GM03348 (cell line): Measurements from ENCODE around the gene DUSP2.

Experiments
- DNase-seq: peaks from one replicate; pipeline ENCODE4 v3.0.0; 2012; ENCODE audit warnings: low spot score

DUSP2 gene

GRCh38 chr2:96113951-96114350 lies 31.3 kb downstream of the DUSP2 start:
- no peak for DNase-seq

- DNase-seq = no peak
Measured at GRCh38 chr2:96113367-96113677, 31.9 kb downstream of the DUSP2 start.

- DNase-seq = no peak
Measured at GRCh38 chr2:96112501-96113366, 32.5 kb downstream of the DUSP2 start.

GRCh38 chr2:96111823-96112500 lies 33.3 kb downstream of the DUSP2 start:
- DNase-seq = no peak

DNA sequence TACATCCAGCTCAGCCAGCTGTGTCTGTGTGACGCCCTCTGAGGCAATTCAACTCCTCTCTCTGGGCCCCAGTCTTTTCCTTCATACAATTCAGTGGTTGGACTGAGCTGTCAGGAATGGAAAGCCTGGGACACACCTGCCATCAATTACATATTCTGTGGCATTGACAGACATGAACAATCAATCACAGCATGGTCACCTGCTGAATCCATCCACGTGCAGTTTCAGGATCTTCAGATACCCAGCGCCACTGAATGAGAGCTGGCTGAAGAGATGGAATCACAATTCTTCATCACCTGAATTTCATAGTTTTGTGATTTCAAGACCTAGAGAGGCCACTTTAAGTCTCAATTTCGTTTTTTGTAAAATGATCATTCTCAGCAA lies 34.0 kb downstream of the DUSP2 start:
- DNase-seq = no peak

- DNase-seq = no peak
Measured at GRCh38 chr2:96110621-96111256, 34.5 kb downstream of the DUSP2 start.

DNA sequence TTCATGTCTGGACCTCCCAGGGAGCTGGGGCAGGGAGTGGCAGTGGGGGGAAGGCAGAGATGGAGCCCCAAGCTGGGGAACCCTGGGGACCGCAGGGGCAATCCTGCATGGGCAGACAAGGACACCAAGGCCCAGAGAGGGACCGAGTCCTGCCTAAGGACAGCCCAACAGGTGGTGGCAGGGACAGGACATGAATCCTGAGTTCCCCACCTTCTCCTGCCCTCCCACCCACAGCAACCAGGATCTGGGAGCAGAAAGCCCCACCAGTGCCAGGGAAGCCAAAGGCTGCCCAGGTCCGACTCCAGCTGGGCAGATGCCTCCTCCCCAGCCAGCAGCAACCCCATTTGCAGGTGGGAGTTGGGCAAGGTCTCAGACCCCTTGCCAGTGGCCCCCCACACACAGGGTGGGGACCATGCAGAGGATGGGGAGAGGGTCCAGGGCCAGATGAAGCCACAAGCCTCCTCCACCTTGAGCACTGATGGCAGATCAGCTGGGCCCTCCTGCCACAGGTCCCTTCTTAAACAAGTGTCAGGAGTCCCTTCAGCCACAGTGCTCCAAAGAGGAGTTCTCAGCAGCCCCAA lies 35.2 kb downstream of the DUSP2 start:
- DNase-seq = no peak

DNA sequence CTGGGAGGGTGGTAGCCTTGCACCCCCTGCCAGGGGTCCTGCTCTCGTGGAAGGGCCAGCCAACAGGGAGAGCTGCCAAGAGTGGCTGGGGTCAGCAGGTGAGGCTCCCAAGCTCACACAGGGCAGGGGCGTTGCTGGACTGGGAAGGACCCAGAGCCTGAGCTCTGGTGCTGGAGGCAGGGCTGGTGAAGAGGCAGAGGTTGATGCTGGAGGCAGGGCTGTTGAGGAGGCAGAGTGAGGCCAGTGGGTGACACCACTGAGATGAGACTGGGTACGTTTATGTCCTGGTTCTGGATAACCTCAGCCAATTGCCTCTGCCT lies 35.9 kb downstream of the DUSP2 start:
- DNase-seq = no peak

DNA sequence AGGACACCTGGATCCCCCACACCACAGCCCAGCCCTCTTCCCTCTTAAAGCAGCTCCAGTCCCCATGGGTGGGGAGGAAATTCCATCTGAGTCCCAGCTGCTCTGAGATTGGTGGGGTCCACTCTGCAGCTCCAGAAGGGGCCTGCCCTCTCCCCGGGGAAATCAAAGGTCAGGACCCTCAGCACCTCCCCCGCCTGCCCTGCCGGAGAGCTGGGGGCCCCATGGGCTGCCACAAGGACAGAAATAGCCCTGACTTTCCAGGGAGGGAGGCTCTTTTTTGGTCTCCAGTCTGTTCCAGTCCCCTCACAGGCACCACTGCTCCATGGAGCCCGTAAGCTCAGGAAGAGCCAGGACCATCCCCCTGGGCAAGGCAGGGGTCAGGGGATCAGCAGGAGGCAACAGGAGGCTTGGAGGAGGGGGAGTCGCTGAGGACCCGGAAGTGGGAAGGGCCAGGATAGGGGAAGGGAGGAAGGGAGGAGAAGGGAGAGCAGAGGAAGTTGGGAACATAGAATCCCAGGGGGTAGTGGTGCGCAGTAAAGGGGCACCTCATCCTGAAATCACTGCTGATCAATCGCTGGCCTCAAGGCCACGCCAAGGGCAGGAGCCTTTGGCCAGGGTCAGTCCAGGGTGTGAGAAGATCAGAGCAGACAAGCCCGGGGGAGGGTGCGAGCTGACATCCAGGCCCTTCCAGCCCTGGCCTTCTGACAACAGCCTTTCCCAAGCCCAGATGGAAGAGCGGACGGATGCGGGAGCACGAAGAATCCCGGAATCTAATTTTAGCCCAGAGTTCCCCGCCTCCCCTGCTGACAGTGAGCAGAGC lies 36.5 kb downstream of the DUSP2 start:
- peak; percentile 44 for DNase-seq

DNA sequence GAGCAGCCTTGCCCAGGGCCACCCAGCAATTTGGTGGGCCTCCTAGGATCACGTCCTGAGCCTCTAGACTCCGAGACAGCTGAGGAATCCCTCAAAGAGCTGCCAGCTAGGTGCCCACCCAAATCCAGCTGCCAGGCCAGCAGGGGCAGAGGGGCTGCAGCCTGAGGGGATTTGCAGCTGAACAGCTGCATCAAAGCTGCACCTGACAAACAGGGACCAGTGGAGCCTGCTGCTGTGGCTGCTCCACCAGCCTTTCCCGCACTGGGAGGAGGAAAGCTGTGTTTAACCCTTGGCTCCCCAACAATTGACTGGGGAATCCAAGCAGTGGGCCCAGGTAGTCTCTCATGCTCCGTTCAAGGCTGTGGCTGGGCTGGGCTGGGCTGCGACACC lies 37.1 kb downstream of the DUSP2 start:
- DNase-seq = no peak

DNA sequence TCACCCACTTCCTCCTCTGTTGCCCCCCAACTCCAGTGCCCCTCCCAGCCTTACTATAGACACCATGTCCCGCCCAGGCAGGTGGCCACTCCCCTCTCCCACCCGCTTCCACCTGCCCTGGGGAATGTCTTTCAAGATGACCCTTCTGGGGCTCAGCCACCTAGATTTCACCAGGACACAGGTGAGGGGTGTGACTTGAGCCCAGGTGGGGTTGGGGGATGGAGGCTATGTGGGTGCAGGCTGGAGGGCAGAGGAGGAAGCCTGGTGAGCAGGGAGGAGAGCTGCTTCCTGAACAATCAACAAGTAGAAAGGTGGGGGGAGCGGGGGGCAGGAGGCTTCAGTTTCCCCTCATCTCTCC lies 37.6 kb downstream of the DUSP2 start:
- DNase-seq = no peak

GRCh38 chr2:96106991-96107707 lies 38.1 kb downstream of the DUSP2 start:
- DNase-seq = no peak

DNA sequence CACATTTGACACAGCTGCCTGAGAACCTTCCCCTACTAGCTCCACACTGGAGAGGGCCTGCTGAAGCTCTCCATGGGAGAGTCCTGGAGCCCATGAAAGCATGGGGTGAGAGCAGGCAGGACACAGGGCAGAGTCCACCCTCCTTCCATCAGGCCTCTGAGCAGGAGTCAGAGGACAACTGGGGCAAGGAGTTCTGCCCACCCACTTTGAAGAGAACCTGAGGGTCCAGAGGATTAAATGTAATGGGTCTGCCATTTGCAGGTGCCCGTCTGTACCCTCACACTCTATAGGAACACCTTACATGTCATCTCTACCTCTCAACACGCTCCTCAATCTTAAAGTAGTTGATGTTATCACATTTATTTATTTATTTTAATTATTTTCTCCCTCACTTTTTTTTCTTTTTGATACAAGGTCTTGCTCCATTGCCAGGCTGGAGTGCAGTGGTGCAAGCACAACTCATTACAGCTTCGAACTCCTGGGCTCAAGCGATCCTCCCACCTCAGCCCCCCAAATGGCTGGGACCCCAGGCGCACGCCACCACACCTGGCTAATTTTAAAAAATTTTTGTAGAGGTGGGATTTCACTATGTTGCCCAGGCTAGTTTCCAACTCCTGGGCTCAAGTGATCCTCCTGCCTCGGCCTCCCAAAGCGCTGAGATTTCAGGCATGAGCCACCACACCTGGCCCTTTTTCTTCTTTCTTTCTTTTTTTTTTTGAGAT lies 39.1 kb downstream of the DUSP2 start:
- DNase-seq = no peak

GRCh38 chr2:96105152-96105915 lies 39.9 kb downstream of the DUSP2 start:
- no peak for DNase-seq

DNA sequence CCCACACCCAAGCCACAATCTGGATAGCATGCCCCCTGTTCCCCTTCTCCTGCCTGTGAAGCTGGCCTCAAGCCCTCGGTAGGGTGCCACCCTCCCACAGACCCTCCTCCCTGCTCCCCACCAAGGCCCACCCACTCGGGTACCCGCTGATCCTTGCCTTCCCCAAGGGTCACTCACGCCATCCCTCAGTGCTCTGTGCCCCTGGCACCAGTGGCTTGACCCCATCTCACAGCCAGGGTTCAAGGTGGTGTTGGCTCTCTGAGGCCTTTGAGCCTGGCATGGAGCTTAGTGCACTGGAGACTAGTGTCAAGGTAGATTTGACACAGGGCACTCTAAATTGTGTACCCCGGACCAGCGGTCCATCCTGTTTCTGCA lies 40.8 kb downstream of the DUSP2 start:
- DNase-seq = no peak

DNA sequence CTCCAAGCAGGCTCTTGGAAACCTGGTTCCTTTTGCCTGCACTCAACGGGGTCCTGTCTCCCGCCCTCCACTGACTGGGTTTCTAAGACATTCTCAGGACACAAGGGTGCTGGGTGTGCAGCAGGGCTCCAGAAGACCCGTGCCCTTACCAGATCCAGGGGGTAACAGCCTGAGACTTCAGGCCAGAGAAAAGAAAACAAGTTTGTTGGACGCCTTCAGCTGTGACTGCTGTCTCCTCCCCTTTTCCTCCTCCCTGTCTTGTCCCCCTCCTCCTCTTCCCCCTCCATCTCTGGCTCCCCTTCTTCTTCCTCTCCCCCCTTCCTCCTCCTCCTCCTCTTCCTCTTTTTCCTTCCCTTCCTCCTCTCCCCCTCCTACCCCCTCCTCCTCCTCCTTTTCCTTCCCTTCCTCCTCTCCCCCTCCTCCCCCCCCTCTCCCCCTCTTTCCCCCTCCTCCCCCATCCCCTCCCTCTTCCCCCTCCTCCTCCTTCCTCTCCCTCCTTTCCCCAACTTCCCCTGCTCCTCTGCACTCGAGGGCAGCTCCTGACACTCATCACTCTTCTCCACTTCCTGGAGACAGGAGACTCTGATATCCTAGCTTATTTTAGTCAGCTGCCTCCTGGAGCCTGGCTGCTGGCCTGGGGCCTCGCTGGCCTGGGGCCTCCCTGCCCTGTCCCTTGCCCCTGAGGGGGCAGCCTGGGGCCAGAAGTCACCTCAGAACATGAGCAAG lies 41.3 kb downstream of the DUSP2 start:
- no peak for DNase-seq

- DNase-seq = no peak
Measured at GRCh38 chr2:96103187-96103601, 42.0 kb downstream of the DUSP2 start.

DNA sequence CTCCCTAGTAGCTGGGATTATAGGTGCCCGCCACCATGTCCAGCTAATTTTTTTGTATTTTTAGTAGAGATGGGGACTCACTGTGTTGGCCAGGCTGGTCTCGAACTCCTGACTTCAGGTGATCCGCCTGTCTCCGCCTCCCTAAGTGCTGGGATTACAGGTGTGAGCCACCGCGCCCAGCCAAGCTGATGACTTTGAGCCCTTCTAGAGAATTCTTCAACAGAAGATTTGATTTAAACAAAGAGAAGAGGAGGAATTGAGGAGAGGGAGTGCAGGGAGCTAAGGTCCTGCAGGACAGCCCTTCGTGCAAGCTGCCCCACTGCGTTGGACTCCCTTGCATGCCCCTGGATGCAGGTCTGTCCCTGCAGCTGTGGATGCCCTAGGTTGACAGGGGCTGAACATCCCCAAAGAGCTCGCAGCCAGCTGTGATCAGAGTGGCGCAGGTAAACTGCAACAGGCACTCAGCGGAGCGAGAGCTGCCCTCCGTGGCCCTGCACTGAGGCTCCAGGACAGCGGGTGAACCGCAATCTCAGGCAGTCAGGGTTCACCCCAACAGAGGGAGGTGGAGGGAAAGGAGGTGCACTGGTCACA lies 42.5 kb downstream of the DUSP2 start:
- no peak for DNase-seq

DNA sequence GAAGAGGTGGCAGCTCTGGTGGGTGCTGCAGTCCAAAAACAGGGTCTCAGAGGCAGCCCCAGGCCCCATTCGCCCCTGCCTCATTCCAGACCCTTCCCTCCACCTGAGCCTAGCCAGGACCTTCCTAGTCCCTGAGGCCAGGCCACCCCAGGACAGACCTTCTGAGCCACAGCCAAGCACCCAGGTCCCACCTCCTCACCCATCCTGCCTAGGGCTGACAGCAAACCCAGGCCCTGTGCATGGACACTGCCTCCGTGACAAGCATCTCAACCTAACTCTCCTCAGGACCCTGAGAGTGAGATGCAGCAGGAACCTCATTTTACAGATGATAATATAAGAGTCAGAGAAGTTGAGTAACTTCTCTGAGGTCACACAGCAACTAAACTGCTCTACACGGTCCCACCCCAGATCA lies 44.3 kb downstream of the DUSP2 start:
- DNase-seq = no peak
